IMR-90 (cell line): ENCODE measurements around the gene ZNF518B. TPM values are rescaled to one million over a fixed set of nuclear protein-coding genes. Genes with fewer than 3 reads are reported as not detected.

ENCODE experiments used
- ATAC-seq: fragments of 200-7000 bp; cut with Tn5 transposase; 2 replicates; pipeline ENCODE4 v1.9.1; 2020; ENCODE audit warnings: low read depth, mild to moderate bottlenecking, moderate library complexity
- BruUV-seq: library from RNA; stranded (reverse); fragments of 400-500 nt; replicated peaks from 2 replicates; lab custom pipeline; 2021; lab: Mats Ljungman, UMichigan
- CTCF ChIA-PET: fragments of 300-600 bp; formaldehyde crosslinking; extraction: SDS; loops from one replicate; lab custom pipeline; 2021; ENCODE audit warnings: antibody characterized with exemption; lab: Yijun Ruan, JAX
- POLR2A ChIA-PET: fragments of 300-600 bp; sonication (Branson Sonifier 250); formaldehyde crosslinking; loops from one replicate; lab custom pipeline; 2022; ENCODE audit warnings: antibody characterized with exemption; ENCODE audit not compliant: unreplicated experiment; lab: Charles Lee
- DNase-seq: peaks from one replicate; pipeline ENCODE4 v3.0.0; 2013
- H2AFZ ChIP-seq: replicated peaks from 2 replicates; pipeline ENCODE3; 2013; ENCODE audit warnings: low read length, mild to moderate bottlenecking; ENCODE audit not compliant: poor library complexity
- H2AK5ac ChIP-seq: 2 replicates; pipeline ENCODE4 v1.6.1; 2013; ENCODE audit warnings: low read depth, low read length, inconsistent platforms
- H2AK9ac ChIP-seq: replicated peaks from 2 replicates; pipeline ENCODE3; 2013; ENCODE audit warnings: mild to moderate bottlenecking, low read depth, low read length, moderate library complexity; ENCODE audit not compliant: poor library complexity
- H2BK120ac ChIP-seq: 2 replicates; pipeline ENCODE4 v1.6.1; 2013; ENCODE audit warnings: low read depth, low read length, inconsistent platforms
- H2BK15ac ChIP-seq: 3 replicates; pipeline ENCODE4 v1.6.1; 2013; ENCODE audit warnings: low read depth, low read length, inconsistent platforms
- H2BK20ac ChIP-seq: 2 replicates; pipeline ENCODE4 v1.6.1; 2013; ENCODE audit warnings: low read depth, mild to moderate bottlenecking, inconsistent platforms, low read length, moderate library complexity
- H2BK5ac ChIP-seq: 2 replicates; pipeline ENCODE4 v1.6.1; 2013; ENCODE audit warnings: mild to moderate bottlenecking, low read depth, low read length, inconsistent platforms; ENCODE audit not compliant: poor library complexity, severe bottlenecking
- H3K14ac ChIP-seq: replicated peaks from 2 replicates; pipeline ENCODE4 v1.6.1; 2013; ENCODE audit warnings: low read depth, low read length, inconsistent platforms
- H3K18ac ChIP-seq: 2 replicates; pipeline ENCODE4 v1.6.1; 2013; ENCODE audit warnings: low read depth, low read length, control low read depth
- H3K23ac ChIP-seq: 2 replicates; pipeline ENCODE4 v1.6.1; 2013; ENCODE audit warnings: low read depth, low read length, inconsistent platforms
- H3K27ac ChIP-seq: 2 replicates; pipeline ENCODE4 v1.5.1; 2013; ENCODE audit warnings: mild to moderate bottlenecking, control low read depth, low read length; ENCODE audit not compliant: insufficient read depth
- H3K27me3 ChIP-seq: 2 replicates; pipeline ENCODE4 v1.6.1; 2013; ENCODE audit warnings: low read length; ENCODE audit not compliant: control insufficient read depth, insufficient read depth
- H3K36me3 ChIP-seq: 2 replicates; pipeline ENCODE4 v1.6.1; 2013; ENCODE audit warnings: low read length, mixed read lengths; ENCODE audit not compliant: control insufficient read depth, insufficient read depth
- H3K4ac ChIP-seq: 2 replicates; pipeline ENCODE4 v1.6.1; 2013; ENCODE audit warnings: low read depth, low read length, inconsistent platforms
- H3K4me1 ChIP-seq: 2 replicates; pipeline ENCODE4 v1.6.1; 2013; ENCODE audit warnings: low read length, mixed read lengths; ENCODE audit not compliant: control insufficient read depth, insufficient read depth
- H3K4me2 ChIP-seq: 2 replicates; pipeline ENCODE4 v1.6.1; 2013; ENCODE audit warnings: low read depth, mild to moderate bottlenecking, control low read depth, low read length, moderate library complexity
- H3K4me3 ChIP-seq: 2 replicates; pipeline ENCODE4 v1.5.1; 2013; ENCODE audit warnings: low read depth, mild to moderate bottlenecking, control low read depth, low read length, moderate library complexity; ENCODE audit not compliant: insufficient read depth
- H3K56ac ChIP-seq: 2 replicates; pipeline ENCODE4 v1.6.1; 2013; ENCODE audit warnings: low read length, inconsistent platforms; ENCODE audit not compliant: insufficient read depth; ENCODE audit errors: extremely low read depth
- H3K79me1 ChIP-seq, 2 experiments: 2 replicates each; pipeline ENCODE4 v1.6.1; 2013; ENCODE audit warnings: low read length in 2 of 2, inconsistent platforms in 1 of 2, low read depth in 1 of 2
- H3K9ac ChIP-seq: 2 replicates; pipeline ENCODE4 v1.6.1; 2013; ENCODE audit warnings: low read depth, low read length, control low read depth
- H3K9me1 ChIP-seq: 2 replicates; pipeline ENCODE4 v1.6.1; 2013; ENCODE audit warnings: low read length, inconsistent platforms; ENCODE audit not compliant: insufficient read depth
- H3K9me3 ChIP-seq: 2 replicates; pipeline ENCODE4 v1.6.1; 2013; ENCODE audit warnings: low read length; ENCODE audit not compliant: control insufficient read depth, insufficient read depth
- H4K20me1 ChIP-seq: 2 replicates; pipeline ENCODE4 v1.6.1; 2013; ENCODE audit warnings: low read length, inconsistent platforms; ENCODE audit not compliant: insufficient read depth
- H4K5ac ChIP-seq: 2 replicates; pipeline ENCODE4 v1.6.1; 2013; ENCODE audit warnings: mild to moderate bottlenecking, low read depth, low read length, control low read depth
- H4K8ac ChIP-seq, 2 experiments: 2 replicates each; pipeline ENCODE4 v1.6.1; 2013; ENCODE audit warnings: low read depth in 2 of 2, low read length in 2 of 2, control low read depth in 1 of 2, inconsistent platforms in 1 of 2
- H4K91ac ChIP-seq: 2 replicates; pipeline ENCODE4 v1.6.1; 2013; ENCODE audit warnings: low read depth, low read length, inconsistent platforms; ENCODE audit not compliant: insufficient read depth
- BHLHE40 ChIP-seq: fragments of 150-350 bp; IDR thresholded peaks from 2 replicates; pipeline ENCODE4 v1.6.1; 2016; ENCODE audit warnings: mild to moderate bottlenecking, low read depth, low read length
- CEBPB ChIP-seq: IDR thresholded peaks from 2 replicates; pipeline ENCODE4 v1.6.1; 2012; ENCODE audit warnings: low read depth, low read length, improper control_type of control experiment
- CTCF ChIP-seq: conservative IDR thresholded peaks from 2 replicates; pipeline ENCODE4 v1.5.1; 2012; ENCODE audit warnings: mild to moderate bottlenecking, low read depth, low read length, improper control_type of control experiment
- ELK1 ChIP-seq: fragments of 150-350 bp; IDR thresholded peaks from 2 replicates; pipeline ENCODE4 v1.6.1; 2016; ENCODE audit warnings: low read depth, mild to moderate bottlenecking, low read length, moderate library complexity, borderline replicate concordance
- MAFK ChIP-seq: IDR thresholded peaks from 2 replicates; pipeline ENCODE4 v1.6.1; 2012; ENCODE audit warnings: low read depth, low read length, improper control_type of control experiment
- MXI1 ChIP-seq: IDR thresholded peaks from 2 replicates; pipeline ENCODE4 v1.6.1; 2012; ENCODE audit warnings: low read depth, mild to moderate bottlenecking, low read length, moderate library complexity, borderline replicate concordance
- NFE2L2 ChIP-seq: fragments of 150-350 bp; IDR thresholded peaks from 2 replicates; pipeline ENCODE4 v1.6.1; 2016; ENCODE audit warnings: low read depth, mild to moderate bottlenecking, low read length
- POLR2A ChIP-seq: IDR thresholded peaks from 2 replicates; pipeline ENCODE4 v1.6.1; 2012; ENCODE audit warnings: mild to moderate bottlenecking, low read depth, low read length
- RAD21 ChIP-seq: IDR thresholded peaks from 2 replicates; pipeline ENCODE4 v1.6.1; 2012; ENCODE audit warnings: low read length, improper control_type of control experiment
- RCOR1 ChIP-seq: IDR thresholded peaks from 2 replicates; pipeline ENCODE4 v1.6.1; 2012; ENCODE audit warnings: mild to moderate bottlenecking, low read length, improper control_type of control experiment; ENCODE audit not compliant: insufficient replicate concordance
- SMC3 ChIP-seq: fragments of 150-350 bp; IDR thresholded peaks from 2 replicates; pipeline ENCODE4 v1.6.1; 2016; ENCODE audit warnings: low read depth, mild to moderate bottlenecking, antibody characterized with exemption, low read length, moderate library complexity
- USF2 ChIP-seq: fragments of 150-350 bp; IDR thresholded peaks from 2 replicates; pipeline ENCODE4 v1.6.1; 2017; ENCODE audit warnings: mild to moderate bottlenecking, antibody characterized with exemption, low read length, low read depth
- WGBS, 2 experiments: methylation state at CpG; one replicate each; pipeline versions ENCODE4 v1.1.5 to v1.1.7; 2013; ENCODE audit warnings: missing lambda C conversion rate in 2 of 2; ENCODE audit not compliant: insufficient read length in 1 of 2; ENCODE audit errors: extremely low coverage in 2 of 2; 5-methylcytosine and 5-hydroxymethylcytosine counted together
- dilution Hi-C: fragments of 300-500 bp; cut with HindIII; formaldehyde crosslinking; loops from one replicate; pipeline ENCODE4 v1.14.3; 2018; ENCODE audit warnings: low sequenced_read_pairs; ENCODE audit not compliant: unreplicated experiment
- in situ Hi-C: fragments of 300-500 bp; cut with MboI; formaldehyde crosslinking; loops from 3 replicates; pipeline ENCODE4 v1.14.3; 2019; ENCODE audit warnings: low sequenced_read_pairs, inconsistent platforms, mixed read lengths
- intact Hi-C: fragments of 100-400 bp; cut with micrococcal nuclease; formaldehyde crosslinking; loops from 2 replicates; pipeline ENCODE4 v1.10.0; 2022
- polyA plus RNA-seq, 3 experiments: library from polyadenylated mRNA; depleted of rRNA; stranded (reverse); fragments of >200 nt; gene quantifications; 2 replicates each; pipeline ENCODE4 v1.2.3, GENCODE V29; 2012; ENCODE audit warnings: low replicate concordance in 1 of 3
- total RNA-seq: library from RNA; depleted of rRNA; stranded (reverse); fragments of >200 nt; gene quantifications from 2 replicates; pipeline ENCODE4 v1.2.3, GENCODE V29; 2012

Gene ZNF518B
- total and polyA plus RNA-seq, 2 of the 4 experiments (the other 2 are of a cell fraction), result 7.3 to 56.8 TPM

GRCh38 chr4:10456260-10456594 lies 999 bp downstream of the ZNF518B start:
- Histone ChIP-seq H3K4me1 (no peaks in the 10 kb centered on the region), H3K9me1 (no peaks in the 10 kb centered on the region), H4K91ac (peak overlapping the region; percentile 82), H4K20me1 (no peaks in the 10 kb centered on the region; the same call in 1 of the 2 replicates), H2BK20ac (no peak overlapping the region), H3K9me3 (peaks cover 2% of the 10 kb centered on the region; the same call in 1 of the 2 replicates), H3K4me2 (peak overlapping the region; percentile 70), H3K27ac (peak overlapping the region; percentile 37; the same call in 1 of the 2 replicates), H2AFZ (peak overlapping the region; percentile 99), H2BK5ac (peak overlapping the region; percentile 22), H4K5ac (peak overlapping the region; percentile 38), H3K4me3 (peak overlapping the region; percentile 52), H2AK5ac (peak overlapping the region; percentile 66; the same call in 1 of the 2 replicates), H4K8ac (peak overlapping the region; percentile 87 to 91), H3K23ac (peak overlapping the region; percentile 87), H2AK9ac (peak overlapping the region; percentile 53), H2BK120ac (no peak overlapping the region), H3K9ac (peak overlapping the region; percentile 41), H3K56ac (peak overlapping the region; percentile 26; the same call in 1 of the 2 replicates), H3K27me3 (no peaks in the 10 kb centered on the region), H3K36me3 (peaks cover 18% of the 10 kb centered on the region), H2BK15ac (no peak overlapping the region; the same call in 2 of the 3 replicates), H3K4ac (peak overlapping the region; percentile 82), H3K18ac (peak overlapping the region; percentile 5; the same call in 1 of the 2 replicates), H3K14ac (peak overlapping the region; percentile 79), H3K79me1 (peaks cover 17 to 29% of the 10 kb centered on the region in 2 experiments)
- intact Hi-C loops (loop anchor here (2.0 kb wide), 1 partner anchor 339 kb away; the partner anchor contains the start of gene WDR1), dilution Hi-C loops (no loop called here), in situ Hi-C loops (no loop called here)
- ChIA-PET POLR2A (no interaction called here), CTCF (no interaction called here)
- no peak for TF ChIP-seq MAFK
- TF ChIP-seq USF2, result no peak
- no peak for TF ChIP-seq NFE2L2
- no peak for TF ChIP-seq CTCF
- TF ChIP-seq CEBPB, result no peak
- no peak for TF ChIP-seq MXI1
- no peak for TF ChIP-seq POLR2A
- TF ChIP-seq SMC3, result no peak
- no peak for TF ChIP-seq BHLHE40
- no peak for TF ChIP-seq RAD21
- TF ChIP-seq RCOR1, result no peak
- TF ChIP-seq ELK1, result no peak
- WGBS, 2 experiments, result 35% methylated on average over 5 of the region's 11 CpGs; no CpG with 5 or more reads in 1 of the 2 experiments
- no TSS peak for BruUV-seq
- DNase-seq, result no peak
- no peak for ATAC-seq
